GM23248 (cell line): ENCODE data around the gene TRIM58.

ENCODE experiments used
- EZH2 ChIP-seq: fragments of 200-600 bp; sonication (generic); IDR thresholded peaks from 2 replicates; pipeline ENCODE4 v1.6.1; 2018; ENCODE audit warnings: antibody characterized with exemption, mild to moderate bottlenecking; ENCODE audit not compliant: insufficient read depth, poor library complexity, severe bottlenecking
- EZH2phosphoT487 ChIP-seq: fragments of 200-600 bp; sonication (generic); IDR thresholded peaks from 2 replicates; pipeline ENCODE4 v1.6.1; 2018; ENCODE audit warnings: antibody characterized with exemption, moderate library complexity, mild to moderate bottlenecking, low read depth; ENCODE audit not compliant: insufficient read depth

GRCh38 chr1:247824023-247824422 is 33.0 kb upstream of the TRIM58 start, which contains the start of gene OR14A16:
- TF ChIP-seq EZH2 (no peak), EZH2phosphoT487 (no peak)
